GM19467 (cell line): ENCODE results near the gene ATP9A.
A peak's percentile ranks its signal among the peaks of the same experiment; 100 is the strongest.

Experiments
- ATAC-seq: cut with Tn5 transposase; IDR thresholded peaks from one replicate; pipeline ENCODE4 v1.9.1; 2021; ENCODE audit warnings: mild to moderate bottlenecking, moderate library complexity; ENCODE audit not compliant: unreplicated experiment

The ATP9A gene

DNA sequence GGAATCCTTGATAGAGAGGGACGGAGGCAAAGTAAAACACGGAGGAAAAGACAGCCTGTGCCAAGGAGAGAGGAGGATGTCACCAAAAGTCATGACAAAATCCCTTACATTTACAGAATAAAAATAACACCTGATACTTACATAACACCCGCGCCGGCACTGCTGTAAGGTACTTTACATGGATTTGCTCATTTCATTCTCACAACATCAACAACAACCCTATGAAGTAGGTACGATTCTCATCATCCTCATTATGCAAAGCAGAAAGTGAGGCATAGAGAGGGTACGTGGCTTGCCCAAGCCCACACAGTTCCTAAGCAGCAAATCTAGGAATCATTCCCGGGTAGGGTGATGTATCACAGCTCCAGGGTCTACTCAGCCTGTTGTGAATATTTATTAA is 158.1 kb downstream of the ATP9A start:
- no peak for ATAC-seq

DNA sequence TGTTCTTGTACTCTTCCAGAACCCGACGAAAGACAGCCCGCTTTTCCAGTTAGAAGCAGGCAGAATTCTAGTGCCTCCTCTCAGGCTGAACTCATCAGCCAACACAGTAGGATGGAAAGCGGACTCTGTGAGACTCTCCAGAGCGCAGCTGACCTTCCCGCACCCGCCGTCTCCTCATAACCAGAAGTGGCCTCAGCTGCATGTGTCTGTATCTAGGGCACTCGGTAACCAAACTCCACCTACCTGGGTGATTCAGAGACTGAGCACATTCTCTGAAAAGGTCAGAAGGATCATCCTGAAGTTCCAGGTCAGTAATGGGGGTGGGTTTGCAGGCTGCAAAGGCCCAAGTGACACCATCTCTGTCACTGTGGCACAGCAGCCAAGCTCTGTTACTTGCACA is 158.9 kb downstream of the ATP9A start:
- no peak for ATAC-seq

DNA sequence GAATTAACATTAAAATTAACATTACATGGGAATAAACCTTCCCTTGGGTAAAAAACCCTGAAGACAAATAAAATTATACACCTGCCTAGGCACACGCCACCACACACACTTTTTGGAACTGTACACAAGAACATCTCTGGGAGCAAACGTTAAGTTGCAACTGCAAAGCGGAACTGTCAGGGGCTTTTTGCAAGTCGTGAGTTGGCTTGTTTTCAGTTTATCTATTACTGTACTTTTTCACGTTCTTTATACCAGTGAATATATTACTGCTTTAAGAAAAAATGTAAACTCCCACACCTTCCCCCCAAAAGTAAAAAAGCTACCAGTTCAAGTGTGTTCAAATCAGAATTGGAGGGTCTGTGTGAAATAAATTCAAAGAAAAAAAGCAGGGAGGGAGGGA is 160.1 kb downstream of the ATP9A start:
- no peak for ATAC-seq

DNA sequence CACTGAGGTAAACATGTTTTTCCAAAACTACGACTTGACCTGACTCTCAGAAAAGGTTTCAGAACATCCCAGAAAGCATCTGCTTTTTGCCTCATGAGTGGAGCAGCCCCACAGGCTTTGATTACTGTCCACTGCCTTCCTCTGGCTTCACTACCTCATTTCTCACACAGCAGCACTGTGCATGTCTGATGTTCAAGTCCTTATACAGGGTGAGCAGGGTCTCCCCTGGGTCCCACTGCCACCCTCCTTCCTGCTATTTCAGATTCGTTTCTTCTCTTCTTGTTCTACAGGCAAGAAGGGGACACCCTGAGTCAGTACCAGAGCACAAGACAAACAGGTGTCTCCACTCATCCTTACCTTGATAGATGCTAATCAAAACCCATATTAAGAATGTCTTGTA is 161.0 kb downstream of the ATP9A start:
- ATAC-seq, result no peak

DNA sequence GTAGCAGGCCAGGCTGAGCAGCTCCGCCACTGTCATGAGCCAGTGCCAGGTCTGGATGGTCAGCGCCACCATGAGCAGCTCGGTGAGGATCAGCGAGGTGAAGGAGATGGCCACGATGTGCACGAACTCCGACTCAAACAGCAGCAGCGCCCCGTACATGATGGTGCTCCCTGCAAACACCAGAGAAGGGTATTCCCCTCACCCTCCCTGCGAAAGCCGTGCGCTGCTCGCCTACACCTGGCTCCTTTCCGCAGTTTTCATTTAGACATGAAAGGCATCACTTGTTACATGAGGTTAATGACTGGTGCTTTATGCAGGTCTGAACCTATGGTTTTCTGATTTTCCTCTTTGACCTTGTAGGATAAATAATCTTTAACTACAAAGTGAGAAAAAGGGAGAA is 163.3 kb downstream of the ATP9A start:
- ATAC-seq, result no peak

DNA sequence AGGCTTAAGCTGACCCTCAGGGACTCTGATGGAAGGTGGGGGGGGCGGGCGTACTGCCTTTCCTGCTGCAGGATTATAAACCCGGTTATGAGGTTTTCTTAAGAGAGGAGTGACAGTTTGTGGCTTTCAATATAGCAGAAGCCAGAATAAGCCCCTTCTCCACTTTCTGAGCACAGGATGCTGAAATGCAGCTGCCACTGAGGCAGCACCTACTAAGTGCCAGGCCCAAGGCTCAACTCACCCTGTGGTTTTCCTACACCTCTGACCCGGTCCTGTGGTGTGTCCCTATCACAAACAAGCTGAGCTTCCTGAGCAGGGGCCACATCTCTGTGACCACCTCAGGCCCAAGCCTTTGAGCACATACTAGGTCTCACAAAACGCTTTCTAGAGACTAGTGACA is 166.1 kb downstream of the ATP9A start:
- ATAC-seq, result no peak

DNA sequence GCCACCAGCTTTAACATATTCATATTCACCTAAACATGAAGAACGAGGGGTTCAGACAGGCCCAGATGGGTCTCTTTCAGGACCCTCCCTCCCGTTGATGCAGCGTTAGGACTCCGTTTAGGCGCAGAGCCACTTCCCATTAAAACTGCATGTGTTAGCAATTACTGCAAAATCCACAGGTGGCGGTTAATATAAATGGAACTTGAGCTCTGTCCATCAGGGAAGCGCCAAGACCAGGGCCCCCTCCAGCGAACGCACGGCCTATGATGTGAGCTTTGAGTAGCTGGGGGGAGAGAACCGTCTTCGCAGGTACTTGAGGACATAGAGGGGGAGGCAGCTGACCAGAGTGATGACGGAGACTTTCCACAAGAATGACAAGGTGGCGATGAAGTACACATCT is 167.2 kb downstream of the ATP9A start:
- no peak for ATAC-seq

DNA sequence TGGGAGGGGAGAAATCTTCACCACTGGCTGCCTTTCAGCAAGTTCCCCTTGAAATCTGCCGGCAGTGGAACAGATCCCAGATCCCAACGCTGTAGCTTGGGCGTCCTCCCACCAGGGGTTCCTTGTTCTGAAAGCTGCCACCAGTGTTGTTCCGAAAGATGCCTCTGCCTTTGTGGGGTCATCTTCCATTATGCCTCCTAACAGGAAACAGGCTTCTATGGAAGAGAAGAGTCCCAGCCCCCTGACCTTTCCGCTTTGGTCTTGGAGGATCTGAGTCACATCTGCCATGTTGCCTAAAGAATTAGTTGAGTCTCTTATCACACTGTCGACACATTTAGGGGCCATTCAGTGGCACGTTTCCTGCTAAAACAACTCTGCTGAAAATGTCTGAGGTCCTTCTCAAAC is 168.2 kb downstream of the ATP9A start:
- no peak for ATAC-seq

DNA sequence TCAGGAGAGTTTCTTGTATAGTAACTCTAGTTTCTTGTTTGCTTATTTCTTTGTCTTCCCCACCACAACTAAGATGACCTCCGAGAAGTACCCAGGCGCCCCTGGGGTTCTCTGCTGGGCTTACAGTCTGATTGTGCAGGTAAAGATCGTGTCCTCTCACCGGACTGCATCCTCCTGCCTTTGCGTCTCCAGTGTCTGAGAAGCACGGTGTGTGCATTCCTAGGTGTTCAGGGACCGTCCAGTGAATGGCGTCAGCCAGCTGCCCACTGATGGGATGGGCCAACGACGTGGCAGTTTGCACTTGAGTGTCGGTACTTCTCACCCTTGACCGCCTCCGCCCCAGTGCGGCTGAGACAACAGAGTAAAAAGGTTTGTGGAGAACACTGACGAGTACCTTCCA is 169.6 kb downstream of the ATP9A start:
- ATAC-seq, result no peak

DNA sequence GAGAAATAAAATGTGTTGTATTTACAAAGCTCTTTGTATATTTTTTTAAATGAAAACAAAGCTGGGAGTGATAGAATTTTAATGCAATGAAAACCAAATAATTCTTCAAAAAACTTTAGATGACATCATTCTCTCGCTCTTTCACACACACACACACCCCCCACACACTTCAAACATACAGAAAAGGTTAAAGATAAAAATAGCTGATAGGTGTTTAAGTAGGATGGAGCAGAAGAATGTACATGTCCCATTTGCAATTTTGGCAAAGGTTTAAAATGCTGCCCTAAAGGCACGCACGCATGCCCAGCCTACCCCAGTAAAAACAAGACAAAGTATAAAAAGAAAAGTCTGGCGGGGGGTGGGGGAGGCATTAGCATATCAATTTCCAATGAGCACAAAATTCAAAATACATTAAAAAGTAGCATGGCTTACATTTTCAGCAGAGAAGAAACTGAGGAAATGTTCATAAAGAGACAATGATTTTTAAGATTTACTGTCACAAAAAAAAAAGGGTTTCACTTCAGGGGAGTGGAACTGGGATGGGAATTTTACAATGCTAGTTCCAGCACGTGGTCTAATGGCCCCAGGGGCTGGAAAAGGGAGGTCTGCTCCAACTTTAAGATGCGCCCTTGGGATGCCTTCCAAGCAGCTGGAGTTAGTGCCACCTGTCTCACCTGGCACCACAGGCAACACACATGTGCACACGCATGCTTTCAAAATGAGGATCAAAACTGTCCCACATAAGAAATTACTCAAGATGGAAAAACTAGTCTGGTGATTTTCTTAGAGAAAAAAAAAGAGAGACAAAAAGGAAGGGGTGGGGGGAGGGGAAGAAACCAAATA is 170.6 kb downstream of the ATP9A start:
- no peak for ATAC-seq

DNA sequence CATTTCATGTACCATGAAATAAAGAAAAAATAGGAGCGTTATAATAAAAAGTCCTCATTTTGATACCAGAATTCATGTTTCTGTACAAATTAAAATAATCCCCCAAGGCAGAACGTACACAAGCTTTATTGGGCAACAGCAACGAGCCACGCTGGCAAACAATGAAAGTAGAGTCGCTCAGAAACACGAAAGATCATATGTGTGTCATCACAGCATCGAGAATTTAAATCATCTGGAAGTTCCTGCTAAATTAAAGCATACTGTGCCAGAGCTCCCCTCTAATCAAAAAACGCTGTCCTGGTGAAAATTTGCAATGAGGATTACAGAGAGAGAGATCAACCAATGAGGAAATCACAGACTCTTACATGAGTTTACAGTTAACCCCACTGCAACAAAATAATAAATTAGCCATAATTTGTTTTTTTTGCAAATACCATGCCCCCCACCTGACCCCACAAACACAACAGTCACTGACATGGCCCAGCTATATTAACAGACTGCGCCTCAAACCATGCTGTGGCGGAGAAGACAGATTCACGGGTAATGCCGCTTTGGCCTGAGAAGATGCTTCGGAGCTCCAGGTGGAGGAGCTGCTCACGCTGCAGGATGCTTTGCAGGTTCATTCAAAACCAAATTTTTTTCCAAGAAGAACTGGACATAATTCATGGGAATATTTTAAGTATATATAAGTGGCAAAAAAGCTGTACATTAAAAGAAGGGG is 171.4 kb downstream of the ATP9A start:
- ATAC-seq, result no peak

DNA sequence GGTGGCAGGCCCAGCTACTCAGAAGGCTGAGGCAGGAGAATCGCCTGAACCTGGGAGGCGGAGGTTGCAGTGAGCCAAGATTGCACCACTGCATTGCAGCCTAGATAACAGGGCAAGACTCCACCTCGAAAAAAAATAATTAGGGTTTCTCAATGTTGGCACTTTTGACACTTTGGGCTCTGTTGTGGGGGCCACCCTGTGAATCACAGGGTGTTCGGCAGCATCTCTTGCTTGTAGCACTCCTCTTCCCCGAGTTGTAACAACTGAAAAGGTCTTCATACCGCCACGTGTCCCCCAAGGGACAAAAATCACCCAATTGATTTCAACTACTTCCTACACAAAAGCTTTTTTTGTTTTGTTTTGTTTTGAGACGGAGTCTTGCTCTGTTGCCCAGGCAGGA is 172.4 kb downstream of the ATP9A start:
- ATAC-seq, result no peak

DNA sequence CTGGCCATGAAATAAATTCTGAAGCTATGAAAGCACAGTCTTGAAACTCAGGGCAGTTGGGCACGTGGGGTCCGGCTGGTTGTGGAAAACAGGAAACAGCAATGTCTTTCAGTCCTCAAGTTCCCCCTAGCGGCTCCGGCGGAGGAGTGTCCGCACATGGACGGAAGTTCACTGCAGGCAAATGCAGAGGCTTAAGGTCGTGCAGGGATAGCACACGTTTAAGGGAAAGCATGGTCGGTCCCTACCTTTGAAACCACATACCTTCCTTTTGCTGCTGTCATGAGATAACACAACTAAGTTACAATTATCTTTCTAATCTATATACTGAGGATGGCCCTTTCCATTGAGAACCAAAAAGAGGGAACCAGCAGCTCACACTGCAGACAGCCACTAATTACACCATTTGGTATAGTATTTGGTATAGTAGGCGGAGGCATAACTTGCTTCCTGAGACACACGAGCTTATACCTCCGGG is 173.1 kb downstream of the ATP9A start:
- peak; percentile 90 for ATAC-seq

DNA sequence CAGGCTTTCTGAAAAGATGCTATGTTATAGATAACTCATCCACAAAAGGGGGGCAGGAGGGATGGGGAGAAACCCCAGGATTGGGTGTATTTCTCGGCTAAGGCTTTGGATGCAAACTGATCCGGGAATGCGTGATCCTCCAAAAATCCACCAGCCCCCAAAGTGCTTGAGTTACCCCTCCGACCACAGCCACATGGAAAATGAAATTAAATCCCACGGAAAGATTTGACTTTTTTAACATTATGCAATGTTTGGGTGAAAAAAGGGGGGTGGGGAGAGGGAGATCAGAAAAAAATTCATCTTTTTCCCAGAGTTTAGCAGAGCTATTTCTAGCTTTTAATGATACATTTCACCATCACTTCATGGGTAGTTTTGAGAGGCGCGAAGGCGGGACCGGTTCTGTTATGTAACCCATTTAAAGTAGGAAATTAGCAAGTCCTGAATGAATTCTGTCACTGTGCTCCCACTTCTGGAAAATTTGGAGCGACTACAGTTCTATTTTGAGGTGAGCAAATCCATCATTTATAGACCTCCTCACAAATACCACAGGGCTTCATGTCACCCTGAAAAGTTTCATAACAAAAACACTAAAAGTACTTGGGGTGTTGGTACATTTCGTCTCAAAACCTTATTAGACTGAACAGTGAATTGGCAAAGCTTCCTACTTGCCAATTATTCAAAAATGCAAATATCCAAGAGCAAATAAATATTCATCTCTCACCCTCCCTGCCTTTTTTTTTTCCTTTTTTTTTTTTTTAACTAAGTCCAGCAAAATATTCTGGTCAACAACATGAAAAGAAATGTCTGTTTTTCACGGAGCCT is 173.7 kb downstream of the ATP9A start:
- ATAC-seq, result no peak

DNA sequence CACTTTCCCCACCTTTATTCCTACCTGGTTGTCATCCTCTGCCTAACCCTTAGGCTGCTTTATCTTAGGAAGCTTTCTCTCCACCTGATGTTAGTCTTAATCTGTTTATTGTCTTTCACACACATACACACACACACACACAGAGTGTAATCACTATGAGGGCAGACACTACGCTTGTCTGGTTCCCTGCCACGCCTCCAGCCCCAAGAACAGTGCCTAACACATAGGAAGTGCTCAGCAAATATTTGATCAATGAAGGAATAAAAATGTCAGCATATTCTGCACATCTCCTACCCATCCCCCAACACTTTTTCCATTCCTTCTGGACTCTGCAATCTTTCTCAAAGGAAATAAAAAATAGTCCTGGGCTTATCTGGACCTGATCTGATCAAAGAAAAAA is 174.6 kb downstream of the ATP9A start:
- ATAC-seq, result no peak

DNA sequence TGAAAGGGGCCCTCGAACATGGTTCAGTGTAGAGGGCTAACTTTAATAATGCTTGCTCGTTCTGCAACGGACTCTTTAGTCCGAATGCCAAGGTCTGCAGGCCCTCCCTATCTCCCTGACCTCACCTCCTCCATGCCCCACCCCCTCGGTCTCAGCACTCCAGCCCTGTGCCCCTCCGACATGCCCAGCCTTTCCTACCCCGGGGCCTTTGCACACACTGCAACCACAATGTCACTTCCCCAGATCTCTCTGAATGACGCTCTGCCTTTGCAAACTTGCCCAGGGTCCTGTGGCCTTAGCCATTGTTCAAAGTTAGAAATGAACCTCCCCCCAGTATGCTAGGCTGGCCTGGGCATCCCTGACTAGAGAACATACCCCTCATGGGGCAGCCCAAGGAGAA is 175.6 kb downstream of the ATP9A start:
- ATAC-seq, result no peak

DNA sequence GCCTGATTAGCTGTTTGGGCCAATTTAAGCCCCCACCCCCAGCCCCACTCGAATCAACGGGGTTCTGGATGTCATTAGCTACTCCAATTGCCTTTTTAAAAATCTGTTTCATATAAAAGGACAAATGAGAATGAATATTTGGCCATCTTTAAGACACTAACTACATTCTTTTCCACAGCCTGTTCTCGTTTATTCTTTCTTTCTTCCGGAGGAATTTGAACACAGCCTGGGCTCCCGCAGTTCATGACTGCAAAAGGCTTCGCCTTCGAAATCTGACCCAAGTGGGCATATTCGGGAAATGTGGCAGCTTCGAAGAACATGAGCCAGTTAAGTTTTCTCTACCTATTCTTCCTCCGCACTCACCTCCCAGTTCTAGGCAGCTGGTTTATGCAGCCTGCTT is 176.3 kb downstream of the ATP9A start:
- ATAC-seq, result no peak

DNA sequence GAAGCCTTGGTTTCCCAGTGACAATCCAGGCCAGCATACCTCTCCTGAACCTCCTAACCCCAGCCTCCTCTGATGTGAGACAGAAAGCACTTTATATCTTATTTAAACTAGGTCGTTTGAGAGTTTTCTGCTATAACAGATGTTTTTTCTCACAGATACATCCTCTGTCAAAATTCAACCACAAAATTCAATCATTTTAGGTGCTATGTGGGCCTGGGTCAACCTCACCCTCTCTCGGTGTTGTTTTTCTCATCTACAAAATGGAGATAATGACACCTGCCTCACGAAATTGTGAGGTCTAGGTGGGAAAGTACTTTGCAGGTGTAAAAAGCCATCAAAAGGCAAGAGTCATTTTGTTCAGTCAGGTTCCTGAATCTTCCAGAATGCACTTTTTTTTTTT is 179.4 kb downstream of the ATP9A start:
- no peak for ATAC-seq

DNA sequence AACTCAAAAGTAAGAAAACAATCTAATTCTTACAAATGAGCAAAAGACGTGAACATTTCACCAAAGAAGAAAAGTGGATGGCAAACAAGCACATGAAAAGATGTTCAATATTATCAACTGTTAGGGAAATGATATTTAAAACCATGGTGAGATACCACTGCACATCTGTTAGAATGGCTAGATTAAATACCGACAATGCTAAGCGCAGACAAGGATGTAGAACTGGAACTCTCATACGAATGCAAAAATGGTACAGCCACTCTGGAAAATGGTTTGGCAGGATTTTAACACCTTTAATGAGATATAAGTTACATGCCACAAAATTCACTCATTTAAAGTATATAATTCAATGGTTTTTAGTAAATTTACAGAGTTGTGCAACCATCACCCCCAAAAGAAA is 181.0 kb downstream of the ATP9A start:
- no peak for ATAC-seq

DNA sequence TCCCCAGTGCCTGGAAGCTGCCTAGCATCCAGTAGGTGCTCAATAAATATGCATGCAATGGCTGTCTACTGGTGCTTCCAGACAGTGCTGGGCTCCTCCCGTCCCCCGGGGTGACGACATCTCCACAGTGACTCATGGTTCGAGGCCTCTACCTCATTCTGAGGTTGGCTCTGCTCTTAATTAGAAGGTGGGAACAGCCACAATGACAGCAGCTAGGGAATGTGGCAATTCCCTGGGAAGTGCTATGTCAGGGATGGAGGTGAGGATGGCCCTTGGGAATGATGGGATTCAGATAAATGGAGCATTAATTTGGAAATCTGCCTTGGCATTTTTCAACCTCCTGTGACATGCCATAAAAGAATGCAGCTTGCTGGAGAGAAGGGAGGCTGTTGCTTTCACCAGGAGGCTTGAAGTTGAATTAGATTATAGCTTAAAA is 182.2 kb downstream of the ATP9A start:
- no peak for ATAC-seq

DNA sequence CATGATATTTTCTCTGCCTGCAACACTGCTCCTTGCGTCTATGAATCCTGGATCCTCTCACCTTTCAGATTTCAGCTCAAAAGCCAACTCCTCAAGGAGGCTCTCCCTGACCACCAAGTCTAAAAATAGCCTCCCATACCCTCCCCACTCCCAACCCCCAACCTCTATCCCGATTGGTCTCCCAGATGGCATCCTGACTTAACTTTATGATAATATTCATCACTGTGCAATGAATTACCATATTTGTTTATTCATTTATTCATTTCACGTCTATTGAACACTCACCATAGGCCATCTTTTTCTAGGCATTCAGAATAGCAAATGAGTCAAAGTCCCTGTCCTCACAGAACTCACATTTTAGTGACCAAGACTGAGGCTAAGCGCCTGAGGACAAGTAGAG is 183.0 kb downstream of the ATP9A start:
- ATAC-seq, result no peak
